Measurements from ENCODE around the gene IL2RA.
"Not testable (repeated sequence)": the region's sequence is repeated elsewhere in the genome, so short reads cannot be mapped to it uniquely, and the experiment has no call there.

The IL2RA gene

DNA sequence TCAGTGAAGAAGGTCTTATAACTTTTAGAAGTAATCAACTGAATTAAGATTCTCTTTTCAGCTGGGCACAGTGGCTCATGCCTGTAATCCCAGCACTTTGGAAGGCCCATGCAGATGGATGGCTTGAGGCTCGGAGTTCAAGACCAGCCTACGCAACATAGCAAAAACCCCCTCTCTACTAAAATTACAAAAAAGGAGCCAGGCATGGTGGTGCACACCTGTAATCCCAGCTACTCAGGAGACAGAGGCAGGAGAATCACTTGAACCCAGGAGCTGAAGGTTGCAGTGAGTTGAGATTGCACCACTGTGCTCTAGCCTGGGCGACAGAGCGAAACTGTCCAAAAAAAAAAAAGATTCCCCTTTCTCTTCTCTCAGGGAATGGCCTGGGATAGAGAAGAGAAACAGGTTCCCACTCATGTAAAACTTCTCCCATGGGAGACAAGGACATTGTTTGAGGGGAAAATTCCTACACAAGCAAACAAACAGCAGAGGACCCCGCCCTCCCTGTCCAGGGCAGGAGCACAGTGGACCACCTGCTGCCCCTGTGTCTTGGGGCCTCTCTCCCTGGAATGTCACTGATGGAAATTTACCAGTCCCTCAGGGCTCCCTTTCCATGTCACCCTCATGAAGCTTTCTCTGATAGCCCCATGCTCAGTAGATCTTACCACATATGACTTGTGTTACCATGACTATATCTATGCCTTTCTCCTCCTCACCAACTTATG lies 5.6 kb downstream of the IL2RA start:
- DNase-seq (ENCODE audit: low spot score): no peak

DNA sequence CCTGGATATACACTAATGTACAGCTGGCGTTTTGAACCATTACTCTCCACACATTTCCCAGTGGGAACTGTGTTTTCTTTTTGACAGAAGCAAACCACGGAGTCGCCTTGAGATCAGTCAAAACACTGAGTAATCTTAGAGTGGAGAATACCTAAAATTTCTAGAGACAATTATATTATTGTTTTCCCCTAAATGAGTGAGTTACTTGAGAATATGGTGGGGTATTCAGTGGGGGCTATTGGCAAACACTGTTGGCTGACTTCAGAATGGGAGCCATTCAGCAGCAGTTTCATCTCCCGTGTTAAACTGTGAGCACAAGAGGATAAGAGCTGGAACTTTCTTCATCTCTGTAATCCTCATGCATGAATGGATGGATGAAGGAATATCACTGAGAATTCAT lies 6.2 kb downstream of the IL2RA start:
- no peak for DNase-seq (ENCODE audit: low spot score)

DNA sequence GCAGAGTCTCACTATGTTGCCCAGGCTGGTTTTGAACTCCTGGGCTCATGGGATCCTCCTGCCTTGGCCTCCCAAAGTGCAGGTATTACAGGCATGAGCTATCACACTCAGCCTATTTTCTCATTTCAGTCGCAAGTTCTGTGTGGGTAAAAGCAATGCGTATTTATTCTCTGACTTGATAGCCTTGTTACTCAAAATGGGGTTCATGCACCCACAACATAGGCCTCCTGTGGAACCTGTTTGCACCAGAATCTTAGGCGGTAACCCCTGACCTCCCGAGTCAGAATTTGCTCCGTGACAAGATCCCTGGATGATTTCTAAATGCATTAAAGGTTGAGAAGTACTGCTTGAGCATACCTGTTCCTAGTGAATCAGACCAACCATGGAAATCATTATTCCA lies 7.3 kb downstream of the IL2RA start:
- DNase-seq (ENCODE audit: low spot score): no peak

DNA sequence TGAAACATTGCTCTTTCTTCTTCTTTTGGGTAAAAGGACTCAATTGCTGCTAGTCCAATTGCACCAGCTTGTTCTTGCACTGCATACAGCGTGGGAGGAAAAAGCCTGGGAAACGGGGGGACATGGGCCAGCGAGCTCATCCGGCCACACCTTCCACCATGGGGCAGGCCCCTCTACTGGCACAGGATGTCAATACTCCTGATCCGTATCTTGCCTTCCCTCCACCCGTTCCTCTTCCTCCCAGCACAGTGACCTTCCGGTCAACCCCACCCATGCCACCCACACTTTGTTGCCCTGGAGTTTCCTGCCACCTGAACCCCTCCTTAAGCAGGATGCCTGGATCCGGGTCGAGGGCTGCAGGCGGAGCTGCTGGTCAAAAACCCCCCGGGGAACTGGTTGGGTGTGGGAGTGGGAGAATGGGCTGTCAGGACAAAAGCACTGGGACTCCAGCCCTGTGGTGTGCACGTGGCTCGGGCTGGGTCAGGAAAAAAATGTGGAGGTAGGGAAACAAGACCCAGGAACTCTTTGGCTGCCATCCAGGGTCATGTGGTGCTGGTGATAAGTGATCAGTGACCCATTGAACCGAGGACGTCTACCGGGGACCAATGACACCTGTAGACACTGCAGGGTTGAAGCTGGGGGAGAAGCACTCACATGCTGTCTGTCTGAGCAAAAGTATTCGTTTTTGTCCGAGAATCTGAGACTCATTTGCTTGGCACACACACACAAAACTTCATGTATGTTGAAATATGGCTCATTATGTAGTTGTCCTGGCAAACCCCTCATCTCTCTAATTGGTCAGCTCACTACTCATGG lies 8.1 kb downstream of the IL2RA start:
- no peak for DNase-seq (ENCODE audit: low spot score)

DNA sequence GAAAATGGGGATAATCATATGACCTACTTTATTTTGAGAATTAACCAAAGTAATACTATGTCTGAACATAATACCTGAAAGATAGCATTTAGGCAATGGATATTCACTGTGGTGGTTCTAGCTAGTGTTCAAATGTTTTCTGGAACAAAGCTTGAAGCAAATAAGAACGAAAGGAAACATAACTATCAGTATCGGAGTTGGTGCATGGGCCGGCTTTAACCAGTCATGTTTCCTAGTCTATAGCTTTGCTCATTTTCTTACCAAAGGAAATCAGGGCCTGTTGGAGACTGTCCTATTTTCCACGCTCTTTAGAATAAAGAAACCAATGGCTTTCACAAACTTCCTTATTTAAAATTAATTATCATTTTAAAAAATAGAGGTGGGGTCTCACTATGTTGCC lies 8.9 kb downstream of the IL2RA start:
- no peak for DNase-seq (ENCODE audit: low spot score)

DNA sequence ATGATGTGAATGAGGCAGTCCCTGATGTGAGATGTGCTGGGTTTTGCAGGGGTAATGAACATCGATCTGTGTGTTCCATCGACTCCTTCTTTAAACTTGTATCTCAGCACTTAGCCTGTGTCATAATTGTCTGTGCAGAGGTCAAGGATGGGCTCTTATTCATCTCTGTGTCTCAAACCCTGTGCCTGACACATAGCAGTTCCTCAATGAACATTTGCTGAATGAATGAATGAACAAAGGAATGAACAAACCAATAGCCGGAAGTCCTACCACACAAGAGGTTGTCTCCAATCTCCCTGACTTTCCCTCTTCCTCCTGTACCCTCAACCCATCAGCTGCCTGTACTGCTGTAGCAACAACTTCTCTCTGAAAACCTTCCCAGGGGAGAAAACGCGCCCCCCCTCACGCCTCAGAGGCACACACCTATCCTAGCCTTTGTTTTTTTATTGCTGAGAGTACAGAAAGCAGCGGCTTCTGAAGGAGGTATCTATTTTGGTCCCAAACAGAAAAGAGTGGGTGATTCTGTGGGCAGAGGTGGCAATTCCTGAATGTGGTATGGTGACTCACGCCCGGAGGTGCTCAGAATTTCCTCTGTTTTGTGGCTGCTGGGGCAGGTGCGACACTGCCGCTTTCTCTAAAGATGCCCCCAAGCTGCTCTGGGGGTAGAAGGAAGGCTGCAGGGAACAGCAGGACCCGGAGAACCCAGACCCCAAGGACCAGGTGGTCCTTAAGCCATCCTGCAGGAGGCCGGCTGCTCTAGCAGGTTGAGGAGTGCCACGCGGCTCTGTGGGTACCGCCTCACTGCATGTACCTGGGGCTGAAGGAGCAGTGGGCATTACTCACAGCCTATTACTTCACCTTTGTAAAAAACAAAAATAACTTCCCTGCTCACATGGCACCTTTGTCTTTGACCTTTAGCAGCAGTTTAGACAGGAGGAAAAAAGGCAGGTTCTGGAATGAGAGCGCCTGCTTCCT lies 9.6 kb downstream of the IL2RA start:
- DNase-seq (ENCODE audit: low spot score): no peak

DNA sequence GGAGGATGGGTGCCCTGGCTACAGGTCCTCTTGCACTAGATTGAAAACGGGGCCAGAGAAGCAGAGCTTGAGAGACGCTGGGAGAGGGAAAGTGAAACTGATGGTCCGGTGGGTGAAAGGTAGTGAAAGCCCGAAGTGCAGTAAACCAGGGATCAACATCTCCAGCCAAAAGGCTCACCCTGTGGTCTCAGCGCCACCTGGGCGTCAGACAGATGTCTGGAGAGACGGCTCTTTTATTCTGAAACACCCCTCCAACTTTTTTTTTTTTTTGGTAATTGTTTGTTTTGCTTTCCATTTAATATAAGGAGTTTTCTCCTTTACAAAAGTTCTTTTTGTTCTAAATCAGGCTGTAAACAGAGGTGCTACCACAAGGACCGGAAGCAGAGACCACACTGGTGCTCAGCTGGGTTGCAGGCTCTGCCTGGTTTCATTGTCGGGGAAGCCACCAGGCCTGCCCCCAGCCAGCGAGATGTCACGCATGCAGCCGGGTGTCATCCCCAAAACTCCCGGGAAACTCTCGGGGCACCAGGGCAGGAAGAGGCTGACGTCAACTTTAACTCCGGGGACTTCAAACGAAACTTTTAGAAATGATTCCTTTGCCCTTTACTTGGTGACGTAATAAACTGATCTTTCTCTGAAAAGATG lies 11.2 kb downstream of the IL2RA start:
- DNase-seq (ENCODE audit: low spot score): peak; percentile 3

DNA sequence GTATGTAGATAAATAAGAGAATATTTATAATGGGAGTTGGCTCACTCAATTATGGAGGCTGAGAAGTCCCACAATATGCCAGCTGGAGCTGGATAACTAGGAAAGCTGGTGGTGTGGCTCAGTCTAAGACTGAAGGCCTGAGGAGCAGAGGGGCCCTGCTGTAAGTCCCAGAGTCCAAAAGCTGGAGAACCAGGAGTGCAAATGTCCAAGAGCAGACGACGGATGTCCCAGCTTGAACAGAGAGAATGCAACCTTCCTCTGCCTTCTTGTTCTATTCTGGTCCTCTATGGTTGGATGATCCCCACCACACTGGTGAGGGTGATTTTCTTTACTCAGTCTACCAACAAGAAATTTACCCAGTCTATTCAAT lies 13.2 kb downstream of the IL2RA start:
- no peak for DNase-seq (ENCODE audit: low spot score)

DNA sequence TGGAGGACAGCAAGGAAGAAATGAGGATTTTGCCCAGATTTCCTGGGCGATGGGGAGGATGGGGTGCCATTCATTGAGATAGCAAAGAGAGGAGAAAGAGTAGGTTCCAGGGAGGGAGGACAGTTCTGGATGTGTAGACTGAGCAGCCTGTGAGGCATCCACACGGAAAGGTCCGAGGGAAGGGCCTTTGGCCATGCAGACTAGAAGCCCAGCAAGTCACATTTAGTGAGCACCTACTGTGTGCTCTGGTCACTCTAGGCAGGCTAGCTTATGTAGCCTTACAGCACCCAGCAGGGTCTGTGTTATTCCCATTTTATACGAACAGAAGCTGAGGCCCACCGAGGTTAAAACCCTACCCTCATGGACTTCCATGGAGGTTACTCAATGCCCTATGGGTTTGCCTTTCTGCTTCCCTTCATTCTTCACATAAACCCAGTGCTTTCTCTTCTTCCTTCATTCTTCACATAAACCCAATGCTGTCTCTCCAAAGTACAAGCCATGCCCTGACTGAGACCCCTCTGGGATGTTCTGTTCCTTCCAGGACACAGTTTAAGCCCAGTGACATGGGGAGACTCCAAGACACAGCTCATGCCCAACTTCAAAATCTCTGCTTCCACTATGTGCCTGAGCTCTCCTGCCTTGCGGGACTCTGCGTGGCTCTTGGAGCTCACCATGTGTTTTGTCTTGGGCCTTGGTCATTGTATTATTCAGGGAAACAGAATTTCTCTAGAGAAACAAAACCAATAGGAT lies 13.7 kb downstream of the IL2RA start:
- no peak for DNase-seq (ENCODE audit: low spot score)

DNA sequence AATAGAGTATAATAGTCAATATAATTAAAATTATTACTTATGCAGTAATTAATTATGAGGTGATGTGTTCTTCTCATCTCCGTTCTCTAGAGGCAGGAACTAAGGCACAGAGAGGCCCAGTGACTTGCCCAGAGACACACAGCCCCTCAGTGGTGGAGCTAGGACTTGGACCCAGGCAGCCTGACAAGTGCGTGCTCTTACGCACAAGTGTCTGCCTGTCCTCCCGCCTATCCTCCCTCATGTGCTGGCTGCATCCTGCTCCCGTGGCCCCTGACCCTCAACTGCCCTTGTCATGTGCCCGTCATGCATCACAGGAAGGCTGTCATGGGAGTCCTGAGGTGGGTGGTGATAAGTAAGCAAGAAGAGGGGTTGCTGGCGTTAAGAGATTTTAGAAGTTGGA lies 14.3 kb downstream of the IL2RA start:
- no peak for DNase-seq (ENCODE audit: low spot score)

DNA sequence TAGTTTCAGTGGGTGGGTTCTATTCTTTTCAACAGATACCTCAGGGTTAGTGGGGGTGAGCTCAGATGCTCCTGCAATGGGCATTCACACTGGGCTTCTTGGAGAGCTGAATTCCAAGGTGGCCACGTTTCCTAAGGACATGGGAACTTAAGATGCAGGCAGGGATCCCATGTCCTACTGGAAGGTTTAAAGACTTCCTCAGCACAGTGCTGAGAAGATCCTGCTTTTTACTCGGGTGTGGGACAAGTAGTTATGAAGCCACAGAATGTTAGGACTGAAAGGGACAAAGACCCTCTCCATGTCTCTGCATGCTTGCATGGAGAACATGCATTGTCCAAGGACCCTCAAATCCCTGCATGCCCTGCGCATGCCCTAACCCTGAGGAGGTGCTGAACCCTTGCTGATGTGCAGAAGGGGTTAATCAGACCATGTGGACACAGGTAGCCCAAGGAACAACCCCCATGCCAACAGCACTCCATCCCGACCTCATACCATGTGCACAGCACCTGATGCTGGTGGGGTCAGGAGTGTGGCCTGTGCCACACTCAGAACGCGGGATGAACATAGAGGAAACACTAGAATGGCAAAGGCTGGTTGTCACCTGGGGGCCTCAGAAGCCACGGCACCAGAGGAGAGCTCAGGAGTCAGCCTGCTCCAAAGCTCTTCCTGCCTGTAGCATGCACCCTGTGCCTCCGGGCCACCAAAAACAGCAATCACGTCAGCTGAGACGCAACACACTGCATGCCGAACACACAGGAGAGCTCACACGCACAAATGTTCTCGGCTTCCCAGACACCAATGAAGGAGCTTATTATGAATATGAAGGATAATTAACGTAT lies 15.2 kb downstream of the IL2RA start:
- DNase-seq (ENCODE audit: low spot score): no peak

DNA sequence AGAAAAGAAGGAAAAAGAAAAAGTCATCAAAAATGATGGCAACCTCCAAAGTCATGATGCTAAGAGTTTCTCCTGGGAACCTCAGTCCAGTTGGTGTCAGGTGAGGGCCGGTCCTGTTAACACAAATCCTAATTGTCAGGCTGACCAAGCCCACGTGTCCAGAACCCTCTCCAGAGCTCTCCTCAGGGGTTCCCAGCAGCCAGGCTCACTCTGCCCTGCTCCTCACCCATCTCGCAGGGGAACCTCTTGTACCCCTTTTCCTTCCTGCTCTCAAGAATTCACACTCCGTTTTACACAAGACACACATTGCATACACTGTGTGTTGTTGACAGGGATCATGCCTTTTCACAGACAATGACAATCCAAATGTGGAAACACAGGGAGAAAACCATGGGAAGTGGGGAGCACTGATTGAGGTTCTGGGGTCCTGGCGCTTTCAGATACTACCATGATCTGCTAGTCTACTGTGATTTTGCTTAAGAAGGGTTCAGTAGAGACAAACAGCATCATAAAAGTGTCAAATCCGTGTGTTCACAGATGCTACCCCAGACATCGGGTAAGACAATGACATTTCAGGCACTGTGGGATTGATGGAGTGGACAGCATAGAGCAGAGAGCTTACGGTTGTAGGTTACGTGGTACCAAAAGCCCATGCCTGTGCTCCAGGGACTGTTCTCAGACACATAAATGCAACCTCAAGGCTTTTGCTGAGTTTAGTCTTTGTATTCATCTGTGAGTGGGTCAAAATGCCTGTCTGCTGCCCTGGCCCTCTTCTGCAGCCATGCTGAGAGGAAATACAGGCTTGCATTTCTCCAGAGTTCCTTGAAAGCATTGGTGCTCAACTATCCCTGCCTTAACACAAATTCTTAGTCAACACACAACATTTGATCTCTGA lies 16.0 kb downstream of the IL2RA start:
- DNase-seq (ENCODE audit: low spot score): no peak

DNA sequence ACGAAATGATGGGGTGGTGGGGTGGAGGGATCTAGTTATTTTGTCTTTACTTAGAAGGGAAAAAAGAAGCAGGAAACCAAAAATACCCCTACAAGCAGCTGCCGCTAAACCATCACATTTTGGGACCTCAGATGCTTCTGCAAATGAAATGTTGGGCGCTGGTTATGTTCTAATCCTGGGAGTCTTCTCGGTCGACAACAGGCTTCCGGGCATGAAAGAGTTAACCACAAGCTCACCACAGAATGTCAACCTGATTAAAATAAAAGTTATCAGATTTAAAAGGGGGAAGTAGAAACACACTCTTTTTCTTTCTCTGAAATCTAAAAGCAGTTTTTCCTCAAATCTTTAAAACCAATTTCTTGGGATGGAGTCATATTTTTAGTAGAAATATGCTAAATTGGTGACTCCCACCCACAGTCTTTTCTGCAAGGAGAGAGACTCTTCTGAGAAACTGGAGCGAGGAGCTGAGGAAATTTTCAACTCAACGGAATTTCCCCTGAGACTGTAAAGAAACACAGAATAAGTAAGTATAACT lies 16.8 kb downstream of the IL2RA start:
- DNase-seq (ENCODE audit: low spot score): no peak

DNA sequence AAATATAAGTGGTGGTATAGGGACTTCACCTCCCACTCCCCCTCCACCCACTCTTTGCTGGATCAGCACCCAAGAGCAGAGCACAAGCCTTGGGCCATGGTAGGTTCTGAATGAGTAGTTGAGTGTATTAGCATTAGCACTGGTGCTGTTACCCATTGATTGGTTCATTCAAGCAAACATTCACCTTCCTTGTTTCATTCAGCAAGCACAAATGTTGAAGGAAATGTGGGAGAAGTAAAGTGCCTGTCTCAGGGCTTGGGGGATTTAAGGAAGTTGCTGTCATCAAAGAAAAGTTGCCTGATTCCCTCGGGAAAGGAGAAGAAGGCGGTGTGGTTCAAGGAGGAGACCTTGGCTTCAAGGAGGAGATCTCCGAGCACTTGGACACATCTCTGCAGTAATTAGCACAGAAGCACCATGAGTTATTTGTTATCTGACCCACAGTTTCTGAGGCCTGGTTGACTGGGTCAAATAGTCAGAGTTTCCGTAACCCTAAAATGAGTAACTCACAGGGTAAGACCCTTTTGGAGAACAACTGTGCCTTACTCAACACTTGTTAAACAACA lies 17.3 kb downstream of the IL2RA start:
- no peak for DNase-seq (ENCODE audit: low spot score)

DNA sequence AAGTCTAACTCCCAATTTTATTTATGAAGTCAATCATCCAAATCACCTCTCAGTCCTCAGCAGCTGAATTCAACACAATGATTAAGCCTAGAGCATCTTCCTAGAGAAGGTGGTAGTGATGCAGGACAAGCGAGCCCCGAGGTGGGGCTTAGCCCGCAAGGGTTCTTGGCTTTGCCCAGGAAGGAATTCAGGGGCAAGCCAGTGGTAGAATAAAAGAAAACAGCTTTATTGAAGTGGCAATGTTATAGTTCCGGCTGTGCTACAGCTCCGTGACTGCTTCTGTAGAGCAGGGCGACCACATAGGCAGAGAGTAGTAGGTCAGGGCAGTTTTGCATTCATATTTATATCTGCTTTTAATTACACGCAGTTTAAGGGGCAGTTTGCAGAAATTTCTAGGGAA lies 18.1 kb downstream of the IL2RA start:
- DNase-seq (ENCODE audit: low spot score): no peak

DNA sequence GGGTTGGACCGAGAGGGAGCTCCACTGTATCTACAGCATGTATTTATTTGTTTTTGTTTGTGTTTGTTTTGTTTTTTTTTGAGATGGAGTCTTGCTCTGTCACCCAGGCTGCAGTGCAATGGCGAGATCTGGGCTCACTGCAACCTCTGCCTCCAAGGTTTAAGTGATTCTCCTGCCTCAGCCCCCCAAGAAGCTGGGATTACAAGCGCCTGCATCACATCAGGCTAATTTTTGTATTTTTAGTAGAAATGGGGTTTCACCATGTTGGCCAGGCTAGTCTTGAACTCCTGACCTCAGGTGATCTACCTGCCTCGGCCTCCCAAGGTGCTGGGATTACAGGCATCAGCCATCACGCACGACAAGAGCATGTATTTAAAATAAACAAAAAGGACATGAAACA lies 18.8 kb downstream of the IL2RA start:
- not testable (repeated sequence) for DNase-seq (ENCODE audit: low spot score)

DNA sequence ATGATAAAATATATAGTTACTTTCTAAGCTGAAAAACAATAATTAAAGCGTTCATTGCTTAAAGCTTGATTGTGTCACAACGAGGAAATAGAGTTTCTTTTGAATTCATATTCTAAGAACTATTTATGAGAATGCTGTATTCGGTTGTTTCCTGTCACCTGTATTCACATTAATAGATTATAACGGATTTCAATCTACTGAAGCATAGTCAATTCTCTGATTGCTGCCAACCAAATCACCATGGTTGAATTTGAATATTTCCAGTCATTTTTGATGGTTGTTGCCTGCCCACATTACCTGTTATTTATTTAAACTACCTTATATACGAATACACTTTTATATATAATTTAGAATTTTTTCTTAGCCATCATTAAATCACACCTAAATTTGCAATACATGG lies 22.0 kb downstream of the IL2RA start:
- DNase-seq (ENCODE audit: low spot score): no peak

DNA sequence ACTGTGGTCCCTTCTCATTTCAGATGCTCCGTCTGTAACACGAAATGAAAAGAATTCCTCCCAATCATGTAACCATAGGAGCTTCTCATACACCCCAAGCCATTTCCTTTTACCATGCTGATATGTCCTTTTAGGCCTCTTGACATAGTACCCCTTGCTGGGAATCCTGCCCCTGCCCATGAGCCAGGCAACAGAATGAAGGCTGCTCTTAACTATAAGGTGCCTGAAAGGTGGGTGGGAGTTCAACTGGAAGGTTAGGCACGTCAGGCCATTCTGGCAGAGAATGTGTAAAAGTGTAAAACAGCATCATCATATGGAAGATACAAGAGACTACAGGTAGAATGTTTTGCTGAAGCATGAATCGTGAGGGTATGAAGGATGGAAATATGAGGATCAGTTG lies 22.5 kb downstream of the IL2RA start:
- DNase-seq (ENCODE audit: low spot score): no peak

Measured in cerebellar cortex (tissue), 1 donor.